ENCODE data around the gene POLR2A.
A peak's percentile ranks its signal among the peaks of the same experiment; 100 is the strongest.

The POLR2A gene

GRCh38 chr17:7499161-7499560, 15.0 kb downstream of the POLR2A start:
- no peak overlapping the region for H3K4me3 ChIP-seq (ENCODE audit: low read depth, low read length)
- DNase-seq (ENCODE audit: low read depth), result no peak
- TF ChIP-seq CTCF (IDR thresholded peaks at IDR 0.05; ENCODE audit: low read depth, low read length) (no peak), MAX (IDR thresholded peaks at IDR 0.05; ENCODE audit: low read depth, low read length) (no peak), MYC (IDR thresholded peaks at IDR 0.05; ENCODE audit: low read depth, low read length) (no peak), POLR2A (IDR thresholded peaks at IDR 0.05; ENCODE audit: extremely low read depth, insufficient read length) (no peak)

- H3K4me3 ChIP-seq (ENCODE audit: low read depth, low read length), result no peak overlapping the region
- DNase-seq (ENCODE audit: low read depth), result no peak
Measured at GRCh38 chr17:7501729-7502128, 17.6 kb downstream of the POLR2A start.

GRCh38 chr17:7502171-7502847, 18.1 kb downstream of the POLR2A start:
- no peak for TF ChIP-seq MYC (IDR thresholded peaks at IDR 0.05; ENCODE audit: low read depth, low read length)
- no peak for TF ChIP-seq POLR2A (IDR thresholded peaks at IDR 0.05; ENCODE audit: extremely low read depth, insufficient read length)
- no peak for TF ChIP-seq MAX (IDR thresholded peaks at IDR 0.05; ENCODE audit: low read depth, low read length)
- TF ChIP-seq CTCF (IDR thresholded peaks at IDR 0.05; ENCODE audit: low read depth, low read length), result no peak
- DNase-seq (ENCODE audit: low read depth), result no peak
- H3K4me3 ChIP-seq (ENCODE audit: low read depth, low read length), result no peak overlapping the region

More at GRCh38 chr17:7501729-7502128, 17.6 kb downstream of the POLR2A start:
- no peak for TF ChIP-seq CTCF (IDR thresholded peaks at IDR 0.05; ENCODE audit: low read depth, low read length)
- TF ChIP-seq MAX (IDR thresholded peaks at IDR 0.05; ENCODE audit: low read depth, low read length), result no peak
- TF ChIP-seq MYC (IDR thresholded peaks at IDR 0.05; ENCODE audit: low read depth, low read length), result no peak
- no peak for TF ChIP-seq POLR2A (IDR thresholded peaks at IDR 0.05; ENCODE audit: extremely low read depth, insufficient read length)

GRCh38 chr17:7502987-7503386, 18.8 kb downstream of the POLR2A start:
- H3K4me3 ChIP-seq (ENCODE audit: low read depth, low read length), result no peak overlapping the region
- no peak for TF ChIP-seq MYC (IDR thresholded peaks at IDR 0.05; ENCODE audit: low read depth, low read length)
- peak; percentile 21 for TF ChIP-seq CTCF (IDR thresholded peaks at IDR 0.05; ENCODE audit: low read depth, low read length)
- no peak for DNase-seq (ENCODE audit: low read depth)

- TF ChIP-seq MYC (IDR thresholded peaks at IDR 0.05; ENCODE audit: low read depth, low read length) (no peak), CTCF (IDR thresholded peaks at IDR 0.05; ENCODE audit: low read depth, low read length) (no peak), POLR2A (IDR thresholded peaks at IDR 0.05; ENCODE audit: extremely low read depth, insufficient read length) (no peak), MAX (IDR thresholded peaks at IDR 0.05; ENCODE audit: low read depth, low read length) (no peak)
- H3K4me3 ChIP-seq (ENCODE audit: low read depth, low read length), result no peak overlapping the region
- DNase-seq (ENCODE audit: low read depth), result no peak
Measured at GRCh38 chr17:7503521-7503920, 19.4 kb downstream of the POLR2A start.

- no peak for TF ChIP-seq MAX (IDR thresholded peaks at IDR 0.05; ENCODE audit: low read depth, low read length)
- no peak for TF ChIP-seq POLR2A (IDR thresholded peaks at IDR 0.05; ENCODE audit: extremely low read depth, insufficient read length)
- TF ChIP-seq CTCF (IDR thresholded peaks at IDR 0.05; ENCODE audit: low read depth, low read length), result no peak
- TF ChIP-seq MYC (IDR thresholded peaks at IDR 0.05; ENCODE audit: low read depth, low read length), result no peak
- H3K4me3 ChIP-seq (ENCODE audit: low read depth, low read length), result no peak overlapping the region
- DNase-seq (ENCODE audit: low read depth), result no peak
Measured at GRCh38 chr17:7508145-7508544, 24.0 kb downstream of the POLR2A start.
